HG02970 (cell line): ENCODE data around the gene FMN1.

ENCODE experiments used
- ATAC-seq: cut with Tn5 transposase; IDR thresholded peaks from one replicate; pipeline ENCODE4 v1.9.1; 2021; ENCODE audit warnings: mild to moderate bottlenecking, moderate library complexity, moderate number of reproducible peaks; ENCODE audit not compliant: unreplicated experiment, low FRiP score

Gene FMN1

GRCh38 chr15:33021806-33022389 lies 172.6 kb downstream of the FMN1 start:
- no peak for ATAC-seq

- no peak for ATAC-seq
These were observed 175.0 kb downstream of the FMN1 start for GRCh38 chr15:33019354-33019981.

DNA sequence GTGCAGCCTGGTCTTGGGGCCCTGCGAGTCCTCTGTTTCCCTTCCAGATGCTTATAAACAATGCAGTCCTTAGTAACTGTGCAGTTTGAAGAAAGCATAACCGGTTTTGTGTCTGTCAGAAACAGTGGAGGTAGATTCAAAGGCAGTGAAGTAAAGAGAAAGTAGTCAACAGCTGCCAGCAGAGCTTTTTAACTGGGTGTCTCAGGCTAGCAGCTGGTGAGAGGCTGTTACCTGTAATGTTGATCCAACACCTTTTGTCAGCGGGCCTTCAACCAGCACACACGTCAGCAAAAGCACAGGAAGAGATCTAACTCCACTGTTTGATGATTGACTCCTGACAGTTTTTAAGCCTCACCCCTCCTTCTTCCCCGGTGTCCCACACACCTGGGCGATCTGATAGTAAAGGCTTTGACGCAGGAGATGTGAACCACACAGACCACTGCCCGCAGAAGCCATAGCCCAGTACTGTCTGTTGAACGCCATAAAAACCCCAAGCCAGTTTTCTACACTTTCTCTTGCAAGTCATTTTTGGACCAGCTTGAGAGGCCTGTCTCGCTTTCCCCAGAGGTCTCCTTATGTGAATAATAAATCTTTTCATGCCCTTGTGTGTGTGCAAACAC lies 178.0 kb downstream of the FMN1 start:
- ATAC-seq, result no peak

GRCh38 chr15:33014586-33014985 lies 179.9 kb downstream of the FMN1 start:
- no peak for ATAC-seq

- no peak for ATAC-seq
These were observed 180.6 kb downstream of the FMN1 start for GRCh38 chr15:33013827-33014445.

- ATAC-seq, result no peak
These were observed 182.5 kb downstream of the FMN1 start for GRCh38 chr15:33011976-33012375.

DNA sequence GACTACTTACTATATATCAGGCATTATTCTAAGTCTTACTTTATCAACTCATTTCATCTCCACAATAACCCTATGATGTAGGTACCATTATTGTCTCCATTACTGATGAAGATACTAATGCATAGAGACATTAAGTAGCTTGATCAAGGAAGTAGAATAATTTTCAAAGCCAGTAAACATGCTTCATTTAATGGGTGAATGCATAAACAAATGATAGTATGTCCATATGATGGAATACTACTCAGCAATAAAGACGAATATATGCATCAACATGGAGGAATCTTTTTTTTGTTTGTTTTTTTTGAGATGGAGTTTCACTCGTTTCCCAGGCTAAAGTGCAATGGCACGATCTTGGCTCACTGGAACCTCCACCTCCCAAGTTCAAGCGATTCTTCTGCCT lies 184.9 kb downstream of the FMN1 start:
- ATAC-seq, result no peak

DNA sequence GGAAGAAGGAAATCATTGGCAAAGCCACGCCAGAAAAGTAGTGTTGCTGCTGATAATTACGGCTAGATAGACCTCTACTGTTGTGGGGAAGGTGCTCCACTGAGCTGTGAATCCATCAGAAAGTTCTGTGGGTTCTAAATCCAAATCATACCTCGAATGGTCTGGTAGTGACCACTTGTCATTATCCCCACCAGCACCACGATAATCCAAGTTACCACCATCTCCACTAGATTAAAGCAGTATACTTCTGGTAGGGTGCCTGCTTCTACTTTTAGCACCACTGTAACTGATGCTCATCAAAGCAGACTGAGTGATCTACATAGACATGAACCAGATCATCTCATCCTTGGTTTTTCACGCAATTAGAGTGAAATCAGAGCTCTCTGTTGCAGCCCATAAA lies 185.5 kb downstream of the FMN1 start:
- no peak for ATAC-seq

GRCh38 chr15:33008284-33008995 lies 186.1 kb downstream of the FMN1 start:
- no peak for ATAC-seq

DNA sequence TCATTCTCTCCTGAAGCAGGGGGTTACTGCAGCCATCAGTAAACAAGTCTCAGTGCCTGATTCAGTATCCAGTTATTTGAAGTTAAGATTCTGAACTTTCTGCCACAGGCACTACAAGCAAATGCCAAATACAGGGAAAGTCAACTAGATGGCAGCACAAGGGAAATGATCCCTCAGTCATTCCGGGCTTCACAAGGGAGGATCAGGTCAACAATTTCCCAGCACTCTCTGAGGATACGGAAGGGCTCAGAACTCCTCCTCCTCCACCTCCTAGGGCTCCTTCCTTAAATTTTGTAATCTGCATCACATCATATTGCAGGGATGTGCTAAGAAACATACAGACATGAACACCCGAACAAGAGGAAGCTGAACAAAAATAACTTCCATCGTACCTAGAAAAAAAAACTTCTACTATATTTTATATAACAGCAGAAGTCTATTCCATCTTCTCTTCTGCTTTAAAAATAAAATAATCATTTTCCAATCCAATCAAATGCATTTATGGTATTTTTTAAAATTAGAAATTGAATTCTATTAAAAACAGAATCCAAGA lies 187.1 kb downstream of the FMN1 start:
- ATAC-seq, result no peak

- ATAC-seq, result no peak
These were observed 188.9 kb downstream of the FMN1 start for GRCh38 chr15:33005582-33005981.

DNA sequence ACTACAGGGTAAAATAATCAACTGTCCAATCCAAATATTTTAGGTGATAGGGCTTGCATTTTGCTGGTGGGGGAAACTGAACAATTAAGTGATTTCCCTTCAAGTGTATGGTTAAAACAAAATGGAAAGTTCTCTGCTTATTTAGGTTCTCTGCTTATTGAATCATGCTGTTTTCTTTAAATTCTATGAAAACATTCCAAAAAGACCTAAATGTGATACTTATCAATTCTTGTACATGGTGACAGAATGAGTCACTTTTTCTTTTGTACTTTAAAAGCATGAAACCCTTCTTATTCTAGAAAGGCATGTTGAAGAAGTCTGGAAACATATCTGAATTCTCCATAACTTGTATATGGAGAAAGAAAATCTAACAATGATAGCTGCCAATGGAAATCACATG lies 192.6 kb downstream of the FMN1 start:
- no peak for ATAC-seq

GRCh38 chr15:32998979-32999672 lies 195.4 kb downstream of the FMN1 start:
- no peak for ATAC-seq

GRCh38 chr15:32998182-32998581 lies 196.3 kb downstream of the FMN1 start:
- ATAC-seq, result no peak

DNA sequence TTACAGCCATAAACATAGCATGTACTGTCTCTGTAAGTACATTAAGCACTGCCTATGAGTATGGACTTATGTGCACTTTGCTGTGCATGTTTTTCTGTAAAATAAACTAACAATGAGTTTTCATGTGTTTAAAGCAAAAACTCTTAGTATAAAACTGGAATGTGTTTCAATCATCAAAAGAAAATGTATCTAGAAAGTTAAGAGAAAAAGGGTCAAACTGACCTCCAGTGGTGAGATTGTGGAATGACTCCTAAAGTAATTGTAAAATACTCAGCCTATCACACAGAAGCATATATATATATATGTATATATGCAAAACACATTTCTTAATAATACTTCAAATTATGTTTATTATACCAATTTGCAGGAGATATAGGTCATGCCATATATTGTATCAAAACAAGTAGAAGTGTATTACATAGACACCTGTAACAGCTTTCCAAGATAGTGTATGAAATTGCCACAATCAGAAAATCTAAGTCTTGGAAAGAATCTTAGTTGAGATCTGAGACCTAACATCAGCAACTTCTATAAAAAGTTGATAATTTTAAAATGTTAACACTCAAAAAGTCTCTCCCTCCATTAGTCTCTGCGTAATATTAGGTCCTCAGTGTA lies 199.6 kb downstream of the FMN1 start:
- no peak for ATAC-seq

GRCh38 chr15:32993285-32993684 lies 201.2 kb downstream of the FMN1 start:
- no peak for ATAC-seq

- no peak for ATAC-seq
These were observed 202.8 kb downstream of the FMN1 start for GRCh38 chr15:32991619-32992111.

DNA sequence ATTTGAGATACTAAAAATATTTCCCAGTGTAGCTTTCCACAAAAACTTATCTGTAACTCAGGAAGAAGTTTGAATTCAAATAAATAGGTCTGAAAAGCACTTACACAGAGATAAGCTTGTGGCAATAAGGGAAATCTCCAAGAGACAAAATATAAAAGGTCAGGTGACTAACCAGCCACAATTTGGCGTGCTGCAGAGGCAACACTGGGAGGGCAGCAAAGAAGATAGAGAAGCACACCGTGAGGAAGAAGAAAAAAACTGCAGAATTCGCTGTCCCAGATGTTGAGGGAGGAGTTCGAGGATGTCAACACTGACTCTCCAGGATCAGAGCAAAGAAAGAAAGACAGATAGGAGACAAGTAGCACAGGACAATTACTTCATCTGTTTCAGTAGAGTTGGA lies 204.4 kb downstream of the FMN1 start:
- ATAC-seq, result no peak

GRCh38 chr15:32987067-32987466 lies 207.4 kb downstream of the FMN1 start:
- no peak for ATAC-seq

- ATAC-seq, result no peak
These were observed 208.4 kb downstream of the FMN1 start for GRCh38 chr15:32986147-32986546.
